Sigmoid colon (tissue), 7 donors: ENCODE results near the gene ANO1. TPM values are rescaled to one million over a fixed set of nuclear protein-coding genes. Genes with fewer than 3 reads are reported as not detected.

Experiments used
- DNase-seq: peaks from one replicate; pipeline ENCODE4 v3.0.0-alpha.2; 2019
- H3K27ac ChIP-seq, 4 donors: fragments of 200-600 bp; sonication (generic); one replicate each; pipeline ENCODE4 v1.5.1; 2016 to 2019; ENCODE audit warnings: mild to moderate bottlenecking in 1 of 4
- H3K27me3 ChIP-seq, 3 donors: fragments of 200-600 bp; sonication (generic); one replicate each; pipeline ENCODE4 v1.5.1; 2019; ENCODE audit warnings: mild to moderate bottlenecking in 1 of 3
- H3K36me3 ChIP-seq, 4 donors: fragments of 200-600 bp; sonication (generic); one replicate each; pipeline ENCODE4 v1.5.1; 2016 to 2019
- H3K4me1 ChIP-seq, 4 donors: fragments of 200-600 bp; sonication (generic); one replicate each; pipeline ENCODE4 v1.5.1; 2017 to 2019
- H3K4me3 ChIP-seq, 4 donors: fragments of 200-600 bp; sonication (generic); one replicate each; pipeline ENCODE4 v1.5.1; 2017 to 2019; ENCODE audit warnings: mild to moderate bottlenecking in 2 of 4, moderate library complexity in 1 of 4
- H3K9me3 ChIP-seq, 4 donors: fragments of 200-600 bp in 3 of 4; sonication (generic) in 3 of 4; one replicate each; pipeline versions ENCODE4 v1.5.1 to v1.6.1; 2013 to 2019
- EP300 ChIP-seq, 4 donors: sonication (generic); formaldehyde crosslinking; IDR thresholded peaks; one replicate each; pipeline ENCODE4 v1.6.1; 2017; ENCODE audit warnings: antibody characterized with exemption in 4 of 4
- POLR2A ChIP-seq, 2 donors: fragments of 450-650 bp; IDR thresholded peaks; one replicate each; pipeline ENCODE4 v1.6.1; 2016; ENCODE audit warnings: antibody characterized with exemption in 2 of 2, mild to moderate bottlenecking in 2 of 2, moderate library complexity in 2 of 2
- POLR2AphosphoS5 ChIP-seq, 4 donors: sonication (generic); formaldehyde crosslinking; IDR thresholded peaks; one replicate each; pipeline ENCODE4 v1.6.1; 2017; ENCODE audit warnings: antibody characterized with exemption in 4 of 4
- WGBS, 2 donors: extraction: QIAGEN DNeasy Blood & Tissue Kit; methylation state at CpG; one replicate each; pipeline ENCODE4 v1.1.7; 2013; 5-methylcytosine and 5-hydroxymethylcytosine counted together
- intact Hi-C: fragments of 100-400 bp; cut with DNase I; formaldehyde crosslinking; loops from one replicate; pipeline ENCODE4 v1.15.1; 2023
- polyA plus RNA-seq, 3 donors: library from polyadenylated mRNA; stranded (reverse); fragments of 200-250 nt; gene quantifications; one replicate each; pipeline ENCODE4 v1.2.3, GENCODE V29; 2013
- total RNA-seq, 4 donors: library from RNA; depleted of rRNA; stranded (reverse); fragments of >200 nt; gene quantifications; one replicate each; pipeline ENCODE4 v1.1.0, GENCODE V29; 2016
- TF ChIP-seq, protein P1 (sequence below), 4 experiments: fragments of 450-650 bp in 3 of 4; fragments of 200-600 bp in 1 of 4; IDR thresholded peaks; one replicate each; pipeline ENCODE4 v1.5.1; 2016 to 2019; ENCODE audit warnings: antibody characterized with exemption in 4 of 4, mild to moderate bottlenecking in 3 of 4, moderate library complexity in 2 of 4
- donor health status: healthy with polysubstance abuse.
- donor health status: Bipolar disorder and iron deficiency.
- donor health status: healthy.

Gene ANO1
- total and polyA plus RNA-seq, 7 donors = 0.60 to 33.9 (median 17.4) TPM

DNA sequence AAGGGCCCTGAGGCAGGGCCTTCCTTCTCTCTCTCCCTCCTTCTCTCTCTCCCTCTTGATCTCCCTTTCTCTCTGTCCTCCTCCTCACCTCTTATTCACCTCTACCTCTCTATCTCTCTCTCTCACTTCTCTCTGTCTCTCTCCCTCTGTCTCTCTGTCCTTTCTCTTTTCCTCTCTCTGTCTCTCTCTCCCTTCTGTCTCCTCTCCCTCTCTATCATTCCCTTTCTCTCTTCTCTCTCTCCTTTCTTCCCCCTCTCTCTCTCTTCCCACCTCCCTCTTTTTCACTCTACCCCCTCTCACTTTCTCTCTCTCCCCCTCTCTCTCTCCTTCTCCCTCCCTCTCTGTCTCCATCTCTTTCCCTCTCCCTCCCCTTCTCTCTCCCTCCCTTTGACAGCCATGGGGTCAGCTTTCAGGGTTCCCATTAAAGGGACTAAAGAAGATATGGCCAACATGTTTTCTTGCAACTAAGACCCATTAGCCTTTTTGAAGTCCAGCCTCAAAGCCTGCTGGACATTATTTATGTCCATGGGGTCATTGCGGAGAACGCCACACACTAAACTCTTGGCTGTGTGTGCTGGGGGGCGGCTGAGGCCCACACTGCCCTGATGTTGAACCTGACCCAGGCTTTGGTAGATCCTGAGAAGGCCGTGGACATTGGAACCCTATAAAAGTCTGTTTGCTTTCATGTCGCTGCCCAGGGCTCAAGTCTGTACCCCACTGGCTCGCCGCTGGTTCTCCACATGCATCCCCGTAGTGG is 15.0 kb downstream of the ANO1 start:
- intact Hi-C loops = no loop called here
- DNase-seq = no peak
- TF ChIP-seq POLR2AphosphoS5 (IDR thresholded peaks at IDR 0.05) (no peak), EP300 (IDR thresholded peaks at IDR 0.05) (no peak), POLR2A (IDR thresholded peaks at IDR 0.05) (no peak)
- TF ChIP-seq, protein P1, sequence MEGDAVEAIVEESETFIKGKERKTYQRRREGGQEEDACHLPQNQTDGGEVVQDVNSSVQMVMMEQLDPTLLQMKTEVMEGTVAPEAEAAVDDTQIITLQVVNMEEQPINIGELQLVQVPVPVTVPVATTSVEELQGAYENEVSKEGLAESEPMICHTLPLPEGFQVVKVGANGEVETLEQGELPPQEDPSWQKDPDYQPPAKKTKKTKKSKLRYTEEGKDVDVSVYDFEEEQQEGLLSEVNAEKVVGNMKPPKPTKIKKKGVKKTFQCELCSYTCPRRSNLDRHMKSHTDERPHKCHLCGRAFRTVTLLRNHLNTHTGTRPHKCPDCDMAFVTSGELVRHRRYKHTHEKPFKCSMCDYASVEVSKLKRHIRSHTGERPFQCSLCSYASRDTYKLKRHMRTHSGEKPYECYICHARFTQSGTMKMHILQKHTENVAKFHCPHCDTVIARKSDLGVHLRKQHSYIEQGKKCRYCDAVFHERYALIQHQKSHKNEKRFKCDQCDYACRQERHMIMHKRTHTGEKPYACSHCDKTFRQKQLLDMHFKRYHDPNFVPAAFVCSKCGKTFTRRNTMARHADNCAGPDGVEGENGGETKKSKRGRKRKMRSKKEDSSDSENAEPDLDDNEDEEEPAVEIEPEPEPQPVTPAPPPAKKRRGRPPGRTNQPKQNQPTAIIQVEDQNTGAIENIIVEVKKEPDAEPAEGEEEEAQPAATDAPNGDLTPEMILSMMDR (IDR thresholded peaks at IDR 0.05) = no peak
- Histone ChIP-seq H3K4me1 (peaks cover 0 to 16% (median 12%) of the 10 kb centered on the region in 4 donors), H3K4me3 (no peak overlapping the region), H3K27ac (peak overlapping the region in 1 of 4 donors; percentile 8), H3K27me3 (peaks cover 0 to 4% (median 0%) of the 10 kb centered on the region in 3 donors), H3K36me3 (no peaks in the 10 kb centered on the region), H3K9me3 (peaks cover 0 to 1% (median 0%) of the 10 kb centered on the region in 4 donors)
- WGBS, 2 donors = 69 to 86% methylated on average over 8 of the region's 8 CpGs

DNA sequence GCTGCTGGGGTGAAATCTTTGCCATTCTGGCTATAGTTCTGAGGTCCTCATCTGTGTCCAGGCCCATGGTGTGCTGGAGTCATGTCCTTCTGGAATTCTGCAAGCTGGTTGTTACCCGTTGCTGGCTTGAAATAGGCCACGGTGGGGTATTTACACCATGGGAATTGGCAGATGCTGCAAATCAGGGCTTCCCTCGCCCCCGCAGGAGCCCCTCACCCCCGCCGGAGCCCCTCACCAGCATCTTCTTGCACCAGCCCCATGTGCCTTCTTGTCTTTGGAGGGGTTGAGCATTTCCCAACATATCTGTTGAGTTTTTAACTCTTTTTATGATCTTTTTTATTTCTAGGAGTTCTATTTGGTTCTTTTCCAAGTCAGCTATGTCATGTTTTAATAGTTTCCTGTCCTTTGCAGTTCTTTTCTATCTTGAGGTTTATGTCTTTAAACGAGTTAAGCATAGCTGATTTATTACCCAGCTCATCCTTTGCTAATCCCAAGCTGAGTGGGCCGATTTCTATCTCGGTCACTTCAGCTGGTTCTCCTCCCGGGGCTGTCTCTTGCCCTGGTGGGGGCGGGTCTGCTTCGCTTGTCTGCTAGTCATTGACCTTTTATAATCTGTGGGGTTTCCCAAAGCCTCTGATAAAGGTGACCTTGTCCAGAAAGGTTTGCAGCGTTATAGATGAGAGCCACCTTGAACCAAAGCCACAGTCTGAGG is 17.6 kb downstream of the ANO1 start:
- no peaks in the 10 kb centered on the region for H3K36me3 ChIP-seq
- TF ChIP-seq POLR2AphosphoS5 (IDR thresholded peaks at IDR 0.05) (no peak), POLR2A (IDR thresholded peaks at IDR 0.05) (no peak), EP300 (IDR thresholded peaks at IDR 0.05) (no peak)
- TF ChIP-seq, protein P1 (IDR thresholded peaks at IDR 0.05) = no peak
- H3K27me3 ChIP-seq = peaks cover 0 to 4% (median 0%) of the 10 kb centered on the region in 3 donors
- intact Hi-C loops = no loop called here
- 77 to 79% methylated on average over 13 of the region's 13 CpGs for WGBS, 2 donors
- H3K4me3 ChIP-seq = no peak overlapping the region
- H3K27ac ChIP-seq = peak overlapping the region in 2 of 4 donors; percentile 11 to 39
- no peak for DNase-seq
- H3K4me1 ChIP-seq = peaks cover 0 to 11% (median 9%) of the 10 kb centered on the region in 4 donors
- peaks cover 0 to 1% (median 0%) of the 10 kb centered on the region in 4 donors for H3K9me3 ChIP-seq

DNA sequence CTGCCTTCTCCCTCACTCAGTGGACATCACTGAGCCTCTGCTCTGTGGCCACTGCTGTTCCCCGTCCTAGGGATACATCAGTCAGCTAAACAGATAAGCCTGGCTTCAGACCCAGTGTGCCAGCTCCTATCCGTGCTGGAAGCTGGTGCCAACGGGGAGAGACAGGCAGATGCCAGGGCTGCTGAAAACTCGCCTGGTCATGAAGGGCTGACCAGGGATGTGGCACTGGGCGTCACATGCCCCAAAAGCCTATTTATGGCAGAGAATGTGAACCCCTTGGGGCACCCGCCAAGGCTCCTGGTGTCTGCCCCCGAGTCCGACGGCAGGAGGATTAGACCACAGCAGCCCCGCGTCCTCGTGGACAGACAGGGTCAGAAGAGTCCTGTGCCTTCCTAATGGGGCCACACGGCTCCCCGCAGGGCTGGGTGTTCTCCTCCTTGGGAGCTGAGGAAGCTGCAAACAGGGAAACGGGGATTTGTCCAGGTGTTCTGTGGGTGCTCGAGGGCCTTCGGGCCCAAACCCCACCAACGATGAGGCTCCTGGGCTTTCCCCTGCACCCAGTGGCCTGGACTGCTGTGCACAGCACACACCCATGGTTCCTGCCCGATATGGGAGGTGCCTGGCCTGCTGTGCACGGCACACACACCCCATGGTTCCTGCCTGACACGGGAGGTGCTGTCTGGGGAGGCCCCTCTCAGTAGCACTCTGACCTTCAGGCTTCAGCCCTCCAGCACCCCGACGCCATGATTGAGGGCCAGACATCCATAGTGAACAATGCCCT is 19.9 kb downstream of the ANO1 start:
- Histone ChIP-seq H3K4me1 (no peaks in the 10 kb centered on the region), H3K9me3 (peaks cover 0 to 1% (median 0%) of the 10 kb centered on the region in 4 donors), H3K4me3 (no peak overlapping the region), H3K27ac (peak overlapping the region in 1 of 4 donors; percentile 18), H3K36me3 (no peaks in the 10 kb centered on the region), H3K27me3 (peaks cover 0 to 4% (median 0%) of the 10 kb centered on the region in 3 donors)
- DNase-seq = no peak
- WGBS, 2 donors = 78 to 85% methylated on average over 23 of the region's 23 CpGs
- intact Hi-C loops = no loop called here
- TF ChIP-seq POLR2A (IDR thresholded peaks at IDR 0.05) (no peak), EP300 (IDR thresholded peaks at IDR 0.05) (no peak), POLR2AphosphoS5 (IDR thresholded peaks at IDR 0.05) (no peak)
- TF ChIP-seq, protein P1 (IDR thresholded peaks at IDR 0.05) = no peak

- H3K9me3 ChIP-seq = peaks cover 0 to 1% (median 0%) of the 10 kb centered on the region in 4 donors
- intact Hi-C loops = no loop called here
- H3K36me3 ChIP-seq = no peaks in the 10 kb centered on the region
- WGBS, 2 donors = 82 to 84% methylated on average over 12 of the region's 12 CpGs
- no peak for TF ChIP-seq POLR2AphosphoS5 (IDR thresholded peaks at IDR 0.05)
- TF ChIP-seq, protein P1 (IDR thresholded peaks at IDR 0.05) = no peak
- no peak for TF ChIP-seq POLR2A (IDR thresholded peaks at IDR 0.05)
- TF ChIP-seq EP300 (IDR thresholded peaks at IDR 0.05) = no peak
- H3K4me1 ChIP-seq = no peaks in the 10 kb centered on the region
- H3K4me3 ChIP-seq = no peak overlapping the region
- H3K27me3 ChIP-seq = peaks cover 0 to 4% (median 0%) of the 10 kb centered on the region in 3 donors
- no peak for DNase-seq
- H3K27ac ChIP-seq = peak overlapping the region in 1 of 4 donors; percentile 7
Measured at GRCh38 chr11:70098936-70099335, 20.8 kb downstream of the ANO1 start.
